CD4-positive, alpha-beta T cell treated with Interleukin-2 at 100 ng/mL for 4 hours (primary cell): ENCODE results near the gene TARP.

Experiments used
- DNase-seq: peaks from one replicate; pipeline ENCODE4 v3.0.0-alpha.2; 2020; ENCODE audit warnings: low spot score

Gene TARP

DNA sequence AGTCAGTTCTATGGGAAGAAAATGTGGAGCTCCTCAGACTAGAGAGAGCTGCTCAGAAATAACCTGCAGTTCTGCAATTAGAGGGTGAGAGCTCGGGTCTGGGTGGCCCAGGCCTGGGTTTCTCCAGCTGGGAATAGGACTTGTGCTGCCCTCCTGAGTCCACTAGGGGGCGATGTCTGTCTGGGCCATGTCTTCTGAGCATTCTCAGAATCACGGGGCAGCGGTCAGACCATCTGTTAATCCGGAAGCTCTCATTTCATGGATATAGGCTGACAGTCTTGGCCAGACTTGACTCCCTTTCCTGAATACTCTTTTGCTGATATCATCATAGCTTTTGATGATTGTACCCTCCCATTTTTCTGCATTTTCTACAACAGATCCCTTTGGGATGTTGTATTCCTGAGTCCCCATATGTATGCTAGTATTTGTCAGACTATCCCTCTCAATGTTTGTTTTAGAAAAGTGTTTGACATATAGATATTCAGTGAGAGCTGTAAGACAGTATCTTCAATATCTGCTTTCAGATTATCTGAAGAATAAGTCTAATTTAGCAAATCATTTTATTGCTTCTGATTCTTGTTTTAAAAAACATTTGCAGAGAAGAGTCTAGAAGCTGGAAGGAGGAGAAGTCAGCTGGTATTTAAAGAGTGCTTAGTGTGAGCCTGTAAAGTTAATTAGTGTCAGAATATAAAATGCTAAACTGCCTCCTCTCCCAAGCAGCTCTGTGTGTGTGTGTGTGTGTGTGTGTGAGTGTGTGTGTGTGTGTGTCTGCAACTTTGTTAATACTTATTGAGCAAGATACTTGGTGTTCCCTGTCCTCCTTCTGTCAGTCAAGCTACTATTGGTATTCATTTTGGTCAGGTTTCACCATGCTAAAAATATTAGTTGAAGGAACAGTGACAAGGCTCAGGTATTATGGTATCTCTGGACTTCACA lies 57.4 kb downstream of the TARP start:
- DNase-seq: peak; percentile 85

DNA sequence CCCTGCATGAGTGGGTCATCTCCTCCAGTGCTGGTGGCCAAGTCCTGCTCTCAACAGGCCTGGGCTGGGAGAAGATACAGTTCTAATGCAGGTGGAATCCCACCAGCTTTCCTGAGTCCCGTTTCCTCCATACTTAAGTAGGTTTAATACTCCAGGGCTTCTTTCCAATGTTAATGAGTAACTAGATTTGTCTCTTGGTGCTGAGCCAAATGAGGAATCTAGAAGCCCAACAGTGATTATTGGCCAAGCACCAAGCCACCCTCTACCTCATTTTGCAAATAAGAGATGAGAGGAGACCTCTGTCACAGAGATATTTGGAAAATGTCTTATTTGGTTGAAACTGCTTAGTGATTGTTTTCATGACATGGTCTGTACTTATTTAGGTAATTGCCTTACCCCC lies 58.3 kb downstream of the TARP start:
- no peak for DNase-seq

DNA sequence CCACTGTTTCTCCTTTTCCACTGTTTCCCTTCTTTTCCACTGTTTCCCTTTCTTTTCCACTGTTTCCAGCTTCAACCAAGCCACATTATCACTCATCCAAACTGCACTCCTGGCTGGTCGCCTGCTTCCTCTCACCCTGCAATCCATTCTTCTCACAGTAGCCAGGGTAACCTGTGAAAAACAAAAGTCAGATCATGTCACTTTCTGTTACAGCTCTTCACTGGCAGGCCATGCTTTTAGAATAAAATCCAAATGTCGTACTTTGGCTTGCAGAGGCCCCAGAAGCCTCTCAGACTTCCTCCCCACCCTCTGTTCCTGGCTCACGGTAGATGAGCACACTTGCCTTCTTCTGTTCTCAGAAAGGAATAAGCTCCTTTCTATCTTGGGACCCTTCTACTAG lies 61.5 kb downstream of the TARP start:
- DNase-seq: no peak

DNA sequence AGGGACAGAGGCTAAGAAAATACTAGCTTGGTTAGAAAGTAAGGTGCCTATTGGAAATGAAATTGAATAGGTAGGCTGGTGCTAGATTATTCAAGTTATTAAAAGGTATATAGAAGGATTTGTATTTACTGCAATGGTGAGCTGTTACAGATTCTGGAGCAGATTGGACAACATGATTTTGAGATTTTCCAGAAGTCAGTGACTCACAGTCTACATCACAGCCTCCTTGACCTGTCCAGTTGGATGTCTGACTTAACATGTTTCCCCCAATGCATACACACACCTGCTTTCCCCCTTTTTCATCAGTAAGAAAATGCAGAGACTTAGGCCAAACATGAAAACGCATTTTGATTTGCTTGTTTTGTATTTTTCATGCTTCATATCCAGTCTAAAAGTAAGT lies 62.0 kb downstream of the TARP start:
- DNase-seq: no peak
